Measurements from ENCODE around the gene NHLRC4. TPM values are rescaled to one million over a fixed set of nuclear protein-coding genes. Genes with fewer than 3 reads are reported as not detected.

Gene NHLRC4
- total and polyA plus RNA-seq, 9 of the 15 experiments (the other 6 are each of a cell fraction or from before 2014, with no cell fraction given) = 0.24 to 3.7 (median 1.3) TPM; not detected in 2

- Histone ChIP-seq H3K9me3 (replicated peaks; ENCODE audit: control insufficient read depth, insufficient read depth, low read depth, low read length) (no peaks in the 10 kb centered on the region), H4K20me1 (replicated peaks; ENCODE audit: control insufficient read depth, insufficient read depth, low read length) (no peaks in the 10 kb centered on the region), H3K27me3 (ENCODE audit: control insufficient read depth in 2 of 2, insufficient read depth in 2 of 2, low read length in 2 of 2) (no peaks in the 10 kb centered on the region), H3K4me3 (no peak overlapping the region), H3K9me1 (ENCODE audit: control insufficient read depth, insufficient read depth, low read length) (no peaks in the 10 kb centered on the region), H3K79me2 (ENCODE audit: control insufficient read depth, insufficient read depth, low read length) (peaks cover 5% of the 10 kb centered on the region; the same call in 1 of the 3 replicates), H3K4me1 (replicated peaks in 1 of 2; ENCODE audit: control insufficient read depth in 2 of 2, insufficient read depth in 2 of 2, low read length in 2 of 2) (peaks cover 0 to 54% of the 10 kb centered on the region in 2 experiments; a peak in 2 of 5 replicates), H3K27ac (ENCODE audit: extremely low read depth, low read depth, low read length) (no peak overlapping the region), H3K9ac (ENCODE audit: insufficient read depth in 1 of 2, low read depth in 2 of 2, low read length in 2 of 2) (no peak overlapping the region), H3K36me3 (ENCODE audit: control insufficient read depth, insufficient read depth, low read length) (peaks cover 46% of the 10 kb centered on the region; the same call in 1 of the 3 replicates), H2AFZ (ENCODE audit: low read depth, low read length) (no peak overlapping the region), H3K4me2 (ENCODE audit: insufficient read depth, low read length) (no peak overlapping the region)
- no peak for FAIRE-seq
- intact Hi-C loops (cut with micrococcal nuclease) = no loop called here
- DNase-seq (ENCODE audit: extremely low read depth in 1 of 4, low spot score in 3 of 4) = no peak
- ATAC-seq = no peak
- in situ Hi-C loops (cut with MboI) = no loop called here
- ChIA-PET POLR2A (interaction anchor here (1.1 kb wide), 1 partner anchor 17 kb away, joined by 4 read pairs; no protein-coding TSS in a partner anchor), CTCF (ENCODE audit: low intra/inter-chr PET ratio) (no interaction called here)
- BruUV-seq (replicated peaks) = TSS peak; percentile 64
- WGBS (ENCODE audit: insufficient coverage, low coverage, missing lambda C conversion rate) = 94% methylated on average over 14 of the region's 33 CpGs
- no peak for TF ChIP-seq ZEB2 (IDR thresholded peaks at IDR 0.05)
- TF ChIP-seq, protein P1, sequence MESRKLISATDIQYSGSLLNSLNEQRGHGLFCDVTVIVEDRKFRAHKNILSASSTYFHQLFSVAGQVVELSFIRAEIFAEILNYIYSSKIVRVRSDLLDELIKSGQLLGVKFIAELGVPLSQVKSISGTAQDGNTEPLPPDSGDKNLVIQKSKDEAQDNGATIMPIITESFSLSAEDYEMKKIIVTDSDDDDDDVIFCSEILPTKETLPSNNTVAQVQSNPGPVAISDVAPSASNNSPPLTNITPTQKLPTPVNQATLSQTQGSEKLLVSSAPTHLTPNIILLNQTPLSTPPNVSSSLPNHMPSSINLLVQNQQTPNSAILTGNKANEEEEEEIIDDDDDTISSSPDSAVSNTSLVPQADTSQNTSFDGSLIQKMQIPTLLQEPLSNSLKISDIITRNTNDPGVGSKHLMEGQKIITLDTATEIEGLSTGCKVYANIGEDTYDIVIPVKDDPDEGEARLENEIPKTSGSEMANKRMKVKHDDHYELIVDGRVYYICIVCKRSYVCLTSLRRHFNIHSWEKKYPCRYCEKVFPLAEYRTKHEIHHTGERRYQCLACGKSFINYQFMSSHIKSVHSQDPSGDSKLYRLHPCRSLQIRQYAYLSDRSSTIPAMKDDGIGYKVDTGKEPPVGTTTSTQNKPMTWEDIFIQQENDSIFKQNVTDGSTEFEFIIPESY (CRISPR knock-in tag; IDR thresholded peaks at IDR 0.05) = 0 out of 2 replicates have a peak, but pooled peaks have one; percentile 13
- TF ChIP-seq ZKSCAN1 (IDR thresholded peaks at IDR 0.05; ENCODE audit: low read depth, low read length) = no peak
- 0 out of 2 replicates have a peak, but pooled peaks have one; percentile 73 for TF ChIP-seq HNRNPL (IDR thresholded peaks at IDR 0.05; ENCODE audit: low read depth, low read length)
- TF ChIP-seq PRDM10 (IDR thresholded peaks at IDR 0.05; ENCODE audit: partially characterized antibody) = no peak
- TF ChIP-seq ZBTB7A (IDR thresholded peaks at IDR 0.05; ENCODE audit: borderline replicate concordance, control insufficient read depth, low read depth, low read length) = peak; percentile 32; the same call in 1 of the 2 replicates
- peak; percentile 64 for TF ChIP-seq POLR2G (IDR thresholded peaks at IDR 0.05; ENCODE audit: low read depth, low read length)
- TF ChIP-seq FIP1L1 (IDR thresholded peaks at IDR 0.05; ENCODE audit: low read depth, low read length, poor library complexity, severe bottlenecking) = peak; percentile 11
- TF ChIP-seq, protein P2, sequence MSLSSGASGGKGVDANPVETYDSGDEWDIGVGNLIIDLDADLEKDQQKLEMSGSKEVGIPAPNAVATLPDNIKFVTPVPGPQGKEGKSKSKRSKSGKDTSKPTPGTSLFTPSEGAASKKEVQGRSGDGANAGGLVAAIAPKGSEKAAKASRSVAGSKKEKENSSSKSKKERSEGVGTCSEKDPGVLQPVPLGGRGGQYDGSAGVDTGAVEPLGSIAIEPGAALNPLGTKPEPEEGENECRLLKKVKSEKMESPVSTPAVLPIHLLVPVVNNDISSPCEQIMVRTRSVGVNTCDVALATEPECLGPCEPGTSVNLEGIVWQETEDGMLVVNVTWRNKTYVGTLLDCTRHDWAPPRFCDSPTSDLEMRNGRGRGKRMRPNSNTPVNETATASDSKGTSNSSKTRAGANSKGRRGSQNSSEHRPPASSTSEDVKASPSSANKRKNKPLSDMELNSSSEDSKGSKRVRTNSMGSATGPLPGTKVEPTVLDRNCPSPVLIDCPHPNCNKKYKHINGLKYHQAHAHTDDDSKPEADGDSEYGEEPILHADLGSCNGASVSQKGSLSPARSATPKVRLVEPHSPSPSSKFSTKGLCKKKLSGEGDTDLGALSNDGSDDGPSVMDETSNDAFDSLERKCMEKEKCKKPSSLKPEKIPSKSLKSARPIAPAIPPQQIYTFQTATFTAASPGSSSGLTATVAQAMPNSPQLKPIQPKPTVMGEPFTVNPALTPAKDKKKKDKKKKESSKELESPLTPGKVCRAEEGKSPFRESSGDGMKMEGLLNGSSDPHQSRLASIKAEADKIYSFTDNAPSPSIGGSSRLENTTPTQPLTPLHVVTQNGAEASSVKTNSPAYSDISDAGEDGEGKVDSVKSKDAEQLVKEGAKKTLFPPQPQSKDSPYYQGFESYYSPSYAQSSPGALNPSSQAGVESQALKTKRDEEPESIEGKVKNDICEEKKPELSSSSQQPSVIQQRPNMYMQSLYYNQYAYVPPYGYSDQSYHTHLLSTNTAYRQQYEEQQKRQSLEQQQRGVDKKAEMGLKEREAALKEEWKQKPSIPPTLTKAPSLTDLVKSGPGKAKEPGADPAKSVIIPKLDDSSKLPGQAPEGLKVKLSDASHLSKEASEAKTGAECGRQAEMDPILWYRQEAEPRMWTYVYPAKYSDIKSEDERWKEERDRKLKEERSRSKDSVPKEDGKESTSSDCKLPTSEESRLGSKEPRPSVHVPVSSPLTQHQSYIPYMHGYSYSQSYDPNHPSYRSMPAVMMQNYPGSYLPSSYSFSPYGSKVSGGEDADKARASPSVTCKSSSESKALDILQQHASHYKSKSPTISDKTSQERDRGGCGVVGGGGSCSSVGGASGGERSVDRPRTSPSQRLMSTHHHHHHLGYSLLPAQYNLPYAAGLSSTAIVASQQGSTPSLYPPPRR (CRISPR knock-in tag; IDR thresholded peaks at IDR 0.05; ENCODE audit: borderline replicate concordance) = no peak
- TF ChIP-seq POLR2H (tag; IDR thresholded peaks at IDR 0.05; ENCODE audit: low read depth) = no peak
Measured at GRCh38 chr16:553601-554296, 13.1 kb upstream of the NHLRC4 start.
